NCI-H526 (cell line): ENCODE results near the gene MYH9.
"Not testable (repeated sequence)": the region's sequence is repeated elsewhere in the genome, so short reads cannot be mapped to it uniquely, and the experiment has no call there.

Experiments used
- DNase-seq, 2 experiments: peaks; one replicate each; lab custom pipeline; 2025; lab: John Stamatoyannopoulos, UW

Gene MYH9

DNA sequence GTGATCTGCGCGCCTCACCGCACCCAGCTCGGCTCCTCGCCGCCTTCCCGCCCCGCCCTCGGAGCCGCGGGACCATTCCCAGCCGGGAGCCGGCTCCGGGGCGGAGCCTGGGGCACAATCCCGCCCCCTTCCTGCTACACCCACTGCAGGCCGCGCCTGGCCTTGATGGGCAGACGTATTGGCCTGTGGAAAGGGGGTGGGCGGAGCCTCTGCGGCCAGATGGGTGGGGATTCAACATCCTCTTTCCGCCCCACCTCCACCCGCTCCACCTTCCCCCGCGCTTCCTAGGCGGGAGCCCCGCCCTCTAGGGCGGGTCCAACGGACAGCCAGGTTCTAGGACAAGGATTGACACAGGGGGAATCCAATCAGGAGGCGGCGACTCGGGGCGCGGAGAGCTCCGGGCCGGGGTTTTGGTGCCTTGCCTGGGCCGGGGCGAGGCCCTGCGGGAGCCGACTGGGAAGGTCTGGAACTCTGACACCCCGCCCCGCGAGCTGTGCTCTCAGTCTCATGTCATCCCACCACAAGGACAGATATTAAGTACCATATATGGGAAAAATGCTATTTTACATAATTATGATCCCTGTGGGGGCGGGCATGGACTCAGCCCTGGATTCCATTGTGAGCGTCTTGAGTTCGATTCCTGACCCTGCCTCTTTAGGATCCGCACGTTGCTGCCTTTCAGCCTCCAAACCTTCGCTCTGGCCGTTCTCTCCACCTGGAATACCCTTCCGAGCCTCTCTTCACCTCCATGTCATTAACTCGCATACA is at the start of gene MYH9:
Gene MYH9 (minus strand): TSS at position 9 of the 768 bp plus-strand sequence. CDS start 38,731 bp downstream, outside the sequence.
- peak; percentile 93 to 98 for DNase-seq

DNA sequence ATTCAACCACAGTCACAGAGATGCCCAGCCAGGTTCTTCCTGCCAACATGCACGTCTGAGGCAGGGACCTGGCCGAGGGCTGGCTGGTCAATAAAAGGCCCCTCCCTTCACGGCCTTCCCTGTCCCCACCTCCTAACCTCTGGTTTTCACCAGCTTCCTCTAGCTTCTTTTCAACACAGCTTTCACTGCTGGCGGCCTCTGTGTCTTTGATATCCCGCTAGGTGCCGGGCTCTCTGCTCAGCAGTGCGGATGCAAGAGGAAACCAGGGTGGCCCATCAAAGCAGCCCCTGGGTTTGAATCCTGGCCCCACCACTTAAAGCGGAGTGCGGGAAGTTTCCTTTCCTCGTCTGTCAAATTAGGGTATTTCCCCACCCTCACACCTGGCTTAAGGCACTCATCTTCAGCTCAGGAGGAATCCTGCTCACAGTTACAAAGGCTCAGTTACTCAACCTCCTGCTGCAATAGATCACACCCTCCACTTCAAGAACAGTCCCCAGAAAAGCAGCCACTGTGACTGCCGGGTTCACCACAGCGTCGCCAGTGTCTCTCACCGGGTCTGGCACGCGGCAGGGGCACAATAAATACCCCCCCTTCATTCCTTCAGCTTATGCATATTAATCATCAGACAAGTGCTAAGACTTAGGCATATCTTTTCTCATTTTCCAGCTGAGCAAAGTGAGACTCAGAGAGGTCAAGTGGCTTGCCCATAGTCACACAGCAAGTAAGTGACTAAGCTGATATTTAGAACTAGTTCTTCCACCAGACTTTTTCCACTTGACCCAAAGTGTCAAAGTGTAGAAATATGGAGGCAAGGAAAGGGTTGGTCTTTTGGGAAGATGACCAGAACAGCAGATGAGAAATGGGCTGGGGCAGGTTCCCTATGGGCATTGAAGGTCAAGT is 48.0 kb upstream of the MYH9 start:
- no peak for DNase-seq

- peak in 1 of 2 experiments; percentile 41 for DNase-seq
Measured at GRCh38 chr22:36433318-36434231, 45.8 kb upstream of the MYH9 start.

DNA sequence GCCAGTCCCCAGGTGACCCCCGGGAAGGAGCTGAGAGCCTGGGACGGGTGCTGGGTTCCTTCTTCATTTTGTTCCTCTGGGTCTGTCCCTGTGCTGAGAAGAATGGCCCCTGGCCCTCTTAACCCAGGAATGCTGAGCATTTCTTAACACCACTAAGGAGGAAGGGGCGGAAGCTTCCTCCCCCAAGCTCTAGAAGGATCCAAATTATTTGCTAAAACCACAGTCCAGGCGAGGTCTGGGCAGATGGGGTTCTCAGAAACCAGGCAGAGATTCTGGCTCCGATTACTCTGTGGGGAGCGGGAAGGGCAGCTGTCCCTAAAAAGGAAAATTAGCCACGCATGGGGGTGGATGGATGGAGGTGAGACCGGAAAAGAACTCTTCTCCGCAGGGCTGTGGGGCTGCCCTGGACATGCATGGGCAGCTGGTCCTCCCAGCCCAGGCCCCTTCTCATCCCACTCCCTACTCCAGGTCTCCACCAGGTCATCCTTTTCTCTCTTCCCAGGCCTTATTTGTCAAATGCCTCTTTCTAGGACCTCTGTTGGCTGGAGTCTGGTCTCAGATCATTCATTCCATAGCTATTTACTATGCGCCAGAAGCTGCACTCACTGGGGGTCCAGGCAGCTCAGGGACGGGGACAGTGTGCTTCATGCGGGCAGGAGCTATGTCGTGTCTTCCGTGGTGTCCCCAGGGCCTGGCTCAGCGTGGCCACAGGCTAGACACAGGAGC is 45.0 kb upstream of the MYH9 start:
- no peak for DNase-seq

GRCh38 chr22:36431977-36432376 is 44.2 kb upstream of the MYH9 start:
- DNase-seq, result no peak

GRCh38 chr22:36430863-36431262 is 43.1 kb upstream of the MYH9 start:
- DNase-seq, result no peak

GRCh38 chr22:36427952-36428351 is 40.2 kb upstream of the MYH9 start:
- not testable (repeated sequence) for DNase-seq

DNA sequence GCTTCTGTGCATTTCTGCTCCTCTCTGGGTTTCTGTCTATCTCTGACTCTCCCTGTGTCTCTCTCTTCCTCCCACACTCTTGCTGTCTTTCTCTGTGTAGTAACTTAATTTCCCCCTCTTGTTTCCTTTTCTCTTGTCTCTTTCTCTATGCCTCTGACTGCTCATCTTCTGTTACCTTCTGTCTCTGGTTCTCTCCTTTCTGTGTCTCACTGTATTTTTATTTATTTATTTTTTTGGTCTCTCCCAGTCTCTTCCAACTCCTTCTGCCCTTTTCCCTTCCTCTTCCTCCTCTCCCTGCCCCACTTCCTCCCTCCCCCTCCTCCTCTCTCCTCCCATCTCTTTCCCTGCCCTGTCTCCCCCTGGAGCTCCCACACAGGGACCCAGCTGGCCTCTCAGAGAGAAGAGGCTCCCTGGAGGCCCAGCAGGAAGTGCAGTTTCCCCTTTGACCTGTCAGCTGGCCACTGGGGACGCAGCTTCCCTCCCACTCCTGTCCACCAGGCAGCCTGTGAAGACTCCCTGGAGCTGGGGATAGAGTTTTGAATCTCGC is 38.3 kb upstream of the MYH9 start:
- DNase-seq, result no peak

DNA sequence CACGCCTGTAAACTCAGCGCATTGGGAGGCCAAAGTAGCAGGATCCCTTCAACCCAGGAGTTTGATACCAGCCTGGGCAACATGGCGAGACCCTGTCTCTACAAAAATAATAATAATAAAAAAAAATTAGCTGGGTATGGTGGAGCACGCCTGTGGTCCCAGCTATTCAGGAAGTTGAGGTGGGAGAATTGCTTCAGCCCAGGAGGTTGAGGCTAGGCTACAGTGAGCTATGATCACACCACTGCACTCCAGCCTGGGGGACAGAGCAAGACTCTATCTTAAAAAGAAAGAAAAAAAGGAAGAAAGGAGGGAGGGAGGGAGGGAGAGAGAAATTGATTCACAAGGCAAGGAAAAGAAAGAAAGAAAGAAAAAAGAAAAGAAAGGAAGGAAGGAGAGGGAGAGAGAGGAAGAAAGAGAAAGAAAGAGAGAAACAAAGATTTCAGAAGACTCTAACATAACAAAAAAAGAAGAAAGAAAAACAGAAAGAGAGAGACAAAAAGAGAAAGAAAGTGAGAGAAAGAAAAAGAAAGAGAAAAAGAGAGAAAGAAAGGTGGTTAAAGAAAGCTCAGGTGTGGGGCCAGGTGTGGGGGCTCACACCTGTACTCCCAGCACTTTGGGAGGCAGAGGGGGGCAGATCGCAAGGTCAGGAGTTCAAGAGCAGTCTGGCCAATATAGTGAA is 37.3 kb upstream of the MYH9 start:
- no peak for DNase-seq

DNA sequence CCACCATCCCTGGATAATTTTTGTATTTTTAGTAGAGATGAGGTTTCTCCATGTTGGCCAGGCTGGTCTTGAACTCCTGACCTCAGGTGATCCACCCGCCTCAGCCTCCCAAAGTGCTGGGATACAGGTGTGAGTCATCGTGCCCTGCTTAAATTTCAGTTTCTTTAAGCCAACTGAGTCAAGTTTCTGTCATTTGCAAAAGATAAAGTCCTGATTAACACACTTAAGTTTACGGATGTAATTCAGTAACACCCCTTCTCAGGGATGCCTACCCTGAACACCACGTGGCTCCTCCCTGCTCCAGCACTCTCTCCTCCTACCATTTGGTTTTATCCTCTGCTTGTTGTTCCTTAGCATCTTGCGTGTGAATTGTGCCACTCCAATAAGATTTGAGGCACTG is 36.7 kb upstream of the MYH9 start:
- DNase-seq, result not testable (repeated sequence)

DNA sequence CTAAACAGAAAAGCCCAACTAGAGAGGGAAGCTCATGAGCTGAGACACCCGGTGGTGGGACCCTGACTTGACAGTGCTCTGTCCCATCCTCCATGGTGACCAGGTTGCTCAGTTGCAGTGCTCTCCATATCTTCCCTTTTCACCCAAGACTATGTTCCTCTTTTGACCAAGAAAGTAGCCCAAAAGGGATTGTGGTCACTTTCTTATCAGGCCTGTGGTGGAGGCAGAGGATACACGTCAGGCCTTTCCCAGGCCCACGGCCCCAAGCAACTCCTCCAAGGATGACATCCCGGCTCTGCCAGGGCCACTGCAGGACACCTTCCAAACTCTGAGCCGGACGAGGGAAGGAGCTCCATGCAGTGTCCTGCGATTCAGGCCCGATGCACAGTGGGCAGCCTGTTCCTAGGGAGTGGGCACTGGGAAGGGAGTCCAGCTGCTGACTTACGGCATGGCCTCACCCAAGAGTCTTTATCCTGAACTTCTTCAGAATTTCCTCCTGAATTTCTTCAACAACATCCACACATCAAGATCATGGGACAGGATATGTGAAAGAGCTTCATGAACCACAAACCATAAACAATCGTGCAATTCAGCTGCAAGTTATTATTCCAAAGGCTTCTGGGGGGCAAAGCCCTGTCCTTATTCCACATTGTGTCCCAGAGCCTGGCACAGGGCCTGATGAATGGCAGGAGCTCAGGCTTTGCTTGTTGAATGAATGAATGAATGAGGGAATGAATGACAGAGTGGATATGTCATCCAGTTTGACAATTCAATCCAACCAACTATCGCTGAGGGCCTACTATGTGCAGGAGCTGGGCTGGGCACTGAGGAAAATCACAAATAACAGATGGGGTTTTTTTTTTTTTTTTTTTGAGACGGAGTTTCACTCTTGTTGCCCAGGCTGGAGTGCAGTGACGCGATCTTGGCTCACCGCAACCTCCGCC is 36.0 kb upstream of the MYH9 start:
- no peak for DNase-seq

GRCh38 chr22:36422287-36423014 is 34.7 kb upstream of the MYH9 start:
- no peak for DNase-seq

DNA sequence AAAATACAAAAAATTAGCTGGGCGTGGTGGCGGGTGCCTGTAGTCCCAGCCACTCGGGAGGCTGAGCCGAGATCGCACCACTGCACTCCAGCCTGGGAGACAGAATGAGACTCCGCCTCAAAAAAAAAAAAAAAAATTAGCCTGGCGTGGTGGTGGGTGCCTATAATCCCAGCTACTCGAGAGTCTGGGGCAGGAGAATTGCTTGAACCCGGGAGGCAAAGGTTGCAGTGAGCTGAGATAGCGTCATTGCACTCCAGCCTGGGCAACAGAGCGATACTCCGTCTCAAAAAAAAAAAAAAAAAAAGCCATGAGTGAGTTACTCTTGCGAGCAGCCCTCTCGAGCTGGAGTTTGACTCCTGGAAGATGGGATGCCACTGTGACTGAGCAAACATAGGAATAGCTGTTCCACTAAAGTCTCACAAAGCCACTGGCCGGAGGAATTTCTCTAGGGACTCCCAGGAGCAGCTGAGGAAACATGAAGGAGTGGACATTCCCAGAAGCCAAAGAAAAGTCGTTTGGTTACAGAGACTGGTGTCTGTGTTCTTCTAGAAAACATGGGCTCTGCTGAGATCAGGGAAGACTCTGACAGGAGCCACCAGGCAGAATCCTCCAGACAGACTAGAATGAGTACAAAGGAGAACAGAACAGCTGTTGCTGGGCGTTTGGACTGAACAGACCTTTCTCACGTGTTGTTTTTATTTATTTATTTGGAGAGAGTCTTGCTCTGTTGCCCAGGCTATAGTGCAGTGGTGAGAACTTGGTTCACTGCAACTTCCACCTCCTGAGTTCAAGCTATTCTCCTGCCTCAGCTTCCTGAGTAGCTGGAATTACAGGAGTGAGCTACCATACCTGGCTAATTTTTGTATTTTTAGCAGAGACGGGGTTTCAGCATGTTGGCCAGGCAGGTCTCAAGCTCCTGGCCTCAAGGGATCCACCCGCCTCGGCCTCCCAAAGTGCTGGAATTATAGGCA is 32.4 kb upstream of the MYH9 start:
- DNase-seq, result no peak

DNA sequence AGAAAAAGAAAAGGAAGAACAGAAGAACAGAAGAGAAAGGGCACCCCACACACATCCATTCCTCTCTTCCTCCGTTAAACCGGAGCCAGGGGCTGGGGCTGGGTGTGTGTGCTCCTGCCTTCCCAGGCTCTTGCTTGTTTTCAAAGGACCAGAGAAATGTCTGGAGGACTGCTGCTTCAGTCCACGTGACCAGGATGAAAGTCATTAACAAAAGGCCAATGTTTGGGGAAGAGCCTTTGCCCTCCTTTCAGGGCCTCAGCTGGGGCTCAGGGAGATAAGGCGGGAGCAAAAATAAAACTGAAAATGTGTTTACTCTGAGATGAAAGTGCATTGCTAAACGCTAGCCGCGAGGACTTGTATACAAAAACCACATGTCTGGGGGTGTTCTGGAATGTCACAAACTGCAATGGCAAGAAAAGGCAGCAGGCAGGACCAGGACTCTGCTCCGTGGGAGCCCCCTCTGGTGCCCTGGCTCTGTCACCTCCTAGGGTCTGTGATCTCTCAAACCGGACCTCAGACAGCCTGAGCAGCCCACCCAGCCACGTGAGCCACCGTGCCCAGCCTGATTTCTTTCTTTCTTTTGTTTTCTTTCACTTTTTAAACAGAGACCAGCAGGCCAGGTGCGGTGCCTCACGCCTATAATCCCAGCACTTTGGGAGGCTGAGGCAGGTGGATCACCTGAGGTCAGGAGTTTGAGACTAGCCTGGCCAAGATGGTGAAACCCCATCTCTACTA is 31.6 kb upstream of the MYH9 start:
- no peak for DNase-seq

DNA sequence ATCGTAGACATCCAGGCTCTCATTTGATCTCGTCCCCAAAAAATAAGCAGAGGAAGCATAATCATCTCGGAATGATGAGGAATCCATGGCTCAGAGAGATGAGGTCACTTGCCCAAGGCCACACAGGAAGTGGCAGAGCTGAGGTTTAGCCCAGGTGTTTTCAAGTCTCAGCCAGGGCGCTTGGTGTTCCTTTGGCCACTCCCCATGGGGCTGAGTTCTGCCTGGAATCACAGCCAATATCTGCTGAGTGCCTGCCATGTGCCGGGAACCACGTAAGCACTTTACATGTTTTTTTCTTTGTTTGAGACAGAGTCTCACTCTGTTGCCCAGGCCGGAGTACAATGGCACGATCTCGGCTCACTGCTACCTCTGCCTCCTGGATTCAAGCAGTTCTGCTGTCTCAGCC is 29.5 kb upstream of the MYH9 start:
- DNase-seq, result no peak

GRCh38 chr22:36415415-36416168 is 27.8 kb upstream of the MYH9 start:
- no peak for DNase-seq
